Liver (tissue), 9 donors: ENCODE results near the gene USP31. TPM values are rescaled to one million over a fixed set of nuclear protein-coding genes. Genes with fewer than 3 reads are reported as not detected.

Source experiments
- DNase-seq: peaks from one replicate; pipeline ENCODE4 v3.0.0-alpha.2; 2017; ENCODE audit warnings: low spot score
- H3K27ac ChIP-seq, 2 donors: one replicate each; pipeline ENCODE4 v1.7.0; 2013; ENCODE audit warnings: inconsistent platforms in 2 of 2, low read length in 2 of 2, control low read depth in 1 of 2, low read depth in 1 of 2, mild to moderate bottlenecking in 1 of 2
- H3K27me3 ChIP-seq, 4 donors: one replicate each; pipeline versions ENCODE4 v1.6.1 to v1.7.0; 2013; ENCODE audit warnings: low read length in 3 of 4, inconsistent platforms in 1 of 4, mild to moderate bottlenecking in 1 of 4, moderate library complexity in 1 of 4; ENCODE audit not compliant: control insufficient read depth in 4 of 4, insufficient read depth in 4 of 4
- H3K36me3 ChIP-seq, 4 donors: one replicate each; pipeline versions ENCODE4 v1.6.1 to v1.7.0; 2013; ENCODE audit warnings: low read length in 3 of 4, mild to moderate bottlenecking in 3 of 4, low read depth in 1 of 4, moderate library complexity in 1 of 4; ENCODE audit not compliant: control insufficient read depth in 4 of 4, insufficient read depth in 3 of 4
- H3K4me1 ChIP-seq, 4 donors: one replicate each; pipeline versions ENCODE4 v1.6.1 to v1.7.0; 2013; ENCODE audit warnings: low read length in 3 of 4, mild to moderate bottlenecking in 3 of 4, moderate library complexity in 1 of 4; ENCODE audit not compliant: control insufficient read depth in 4 of 4, insufficient read depth in 4 of 4
- H3K4me3 ChIP-seq, 3 donors: one replicate each; pipeline versions ENCODE4 v1.6.1 to v1.7.0; 2013; ENCODE audit warnings: low read length in 3 of 3, control low read depth in 1 of 3, low read depth in 1 of 3, mild to moderate bottlenecking in 1 of 3
- H3K9ac ChIP-seq, 2 donors: one replicate each; pipeline ENCODE4 v1.7.0; 2013; ENCODE audit warnings: low read length in 2 of 2, mild to moderate bottlenecking in 2 of 2, moderate library complexity in 2 of 2, control low read depth in 1 of 2, low read depth in 1 of 2
- H3K9me3 ChIP-seq, 4 donors: one replicate each; pipeline versions ENCODE4 v1.6.1 to v1.7.0; 2013; ENCODE audit warnings: low read length in 3 of 4; ENCODE audit not compliant: control insufficient read depth in 4 of 4
- EGR1 ChIP-seq, 2 donors: IDR thresholded peaks; 2 replicates each; pipeline ENCODE4 v1.6.1; 2016 to 2018; ENCODE audit warnings: antibody characterized with exemption in 2 of 2, low read depth in 2 of 2
- FOXA1 ChIP-seq: IDR thresholded peaks from 2 replicates; pipeline ENCODE4 v1.6.1; 2016; ENCODE audit warnings: antibody characterized with exemption
- FOXA2 ChIP-seq: IDR thresholded peaks from 2 replicates; pipeline ENCODE4 v1.6.1; 2016; ENCODE audit warnings: antibody characterized with exemption
- GABPA ChIP-seq, 2 donors: IDR thresholded peaks in 1 of 2; conservative IDR thresholded peaks in 1 of 2; 2 replicates each; pipeline ENCODE4 v1.6.1; 2016; ENCODE audit warnings: antibody characterized with exemption in 2 of 2, mild to moderate bottlenecking in 1 of 2, moderate library complexity in 1 of 2
- HNF4A ChIP-seq, 2 donors: conservative IDR thresholded peaks; 2 replicates each; pipeline ENCODE4 v1.6.1; 2016; ENCODE audit warnings: antibody characterized with exemption in 2 of 2, mild to moderate bottlenecking in 2 of 2
- HNF4G ChIP-seq: IDR thresholded peaks from 2 replicates; pipeline ENCODE4 v1.6.1; 2016; ENCODE audit warnings: antibody characterized with exemption
- JUND ChIP-seq, 2 donors: IDR thresholded peaks; 2 replicates each; pipeline ENCODE4 v1.6.1; 2016; ENCODE audit warnings: antibody characterized with exemption in 2 of 2
- NR2F2 ChIP-seq: IDR thresholded peaks from 2 replicates; pipeline ENCODE4 v1.6.1; 2016; ENCODE audit warnings: antibody characterized with exemption
- RAD21 ChIP-seq, 2 donors: IDR thresholded peaks; 2 replicates each; pipeline ENCODE4 v1.6.1; 2016; ENCODE audit warnings: antibody characterized with exemption in 2 of 2, mild to moderate bottlenecking in 2 of 2
- RXRA ChIP-seq, 2 donors: IDR thresholded peaks; 2 replicates each; pipeline ENCODE4 v1.6.1; 2017 to 2018; ENCODE audit warnings: antibody characterized with exemption in 2 of 2, mild to moderate bottlenecking in 1 of 2
- SP1 ChIP-seq: IDR thresholded peaks from 2 replicates; pipeline ENCODE4 v1.6.1; 2018; ENCODE audit warnings: antibody characterized with exemption, mild to moderate bottlenecking
- TAF1 ChIP-seq: conservative IDR thresholded peaks from 2 replicates; pipeline ENCODE4 v1.6.1; 2016; ENCODE audit warnings: antibody characterized with exemption, mild to moderate bottlenecking
- YY1 ChIP-seq: IDR thresholded peaks from 2 replicates; pipeline ENCODE4 v1.6.1; 2016; ENCODE audit warnings: antibody characterized with exemption, mild to moderate bottlenecking
- WGBS: extraction: QIAGEN DNeasy Blood & Tissue Kit; methylation state at CpG from one replicate; pipeline ENCODE4 v1.1.7; 2013; 5-methylcytosine and 5-hydroxymethylcytosine counted together
- polyA plus RNA-seq, 2 donors: library from polyadenylated mRNA; stranded (reverse) in 1 of 2; unstranded in 1 of 2; fragments of 200-250 nt in 1 of 2; fragments of >200 nt in 1 of 2; fragmentation: Nextera tagmentation in 1 of 2; extraction: Ambion mirVana in 1 of 2; gene quantifications; one replicate each; pipeline versions ENCODE4 v1.2.1 to v1.2.3, GENCODE V29; 2013 to 2015
- total RNA-seq, 2 donors: library from RNA; depleted of rRNA; stranded (reverse); fragments of >200 nt; gene quantifications; one replicate each; pipeline ENCODE4 v1.2.3, GENCODE V29; 2014
- TF ChIP-seq, protein P1 (sequence below): IDR thresholded peaks from 2 replicates; pipeline ENCODE4 v1.6.1; 2016; ENCODE audit warnings: antibody characterized with exemption, mild to moderate bottlenecking
- TF ChIP-seq, protein P2 (sequence below): IDR thresholded peaks from 2 replicates; pipeline ENCODE4 v1.6.1; 2016; ENCODE audit warnings: antibody characterized with exemption
- TF ChIP-seq, protein P3 (sequence below): IDR thresholded peaks from 2 replicates; pipeline ENCODE4 v1.6.1; 2016; ENCODE audit warnings: antibody characterized with exemption
- TF ChIP-seq, protein P4 (sequence below): fragments of 150-350 bp; IDR thresholded peaks from 2 replicates; pipeline ENCODE4 v1.5.1; 2017; ENCODE audit warnings: improper control_type of control experiment, low read depth, low read length; ENCODE audit not compliant: missing input control
- donor health status: healthy.
- donor health status: healthy.
- donor health status: healthy.
- donor health status: healthy.
- donor health status: healthy.

Gene USP31
- total and polyA plus RNA-seq, 4 donors, result 2.4 to 16.4 (median 3.8) TPM

DNA sequence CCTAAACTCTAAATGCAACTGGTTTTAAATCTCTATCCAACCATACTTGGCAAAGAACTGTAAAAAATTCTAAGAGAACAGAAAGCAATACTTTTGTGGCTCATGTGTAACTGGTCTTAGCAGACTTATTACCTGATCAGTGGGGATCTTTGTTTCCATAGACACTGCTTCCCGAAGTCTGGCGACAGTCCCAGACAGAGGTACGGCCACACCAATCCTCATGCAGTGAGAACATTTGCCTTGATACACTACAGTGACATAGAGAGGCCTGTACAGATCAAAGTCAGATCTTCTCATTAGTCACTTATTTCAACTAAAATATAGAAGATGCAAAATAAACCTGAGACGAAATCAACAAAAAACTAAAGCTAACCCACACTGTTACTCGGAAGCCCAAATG lies 43.9 kb downstream of the USP31 start:
- Histone ChIP-seq H3K27ac (peak overlapping the region; percentile 88 to 98), H3K27me3 (no peaks in the 10 kb centered on the region), H3K36me3 (no peaks in the 10 kb centered on the region), H3K9ac (peak overlapping the region in 1 of 2 donors; percentile 19), H3K4me3 (no peak overlapping the region), H3K4me1 (peaks cover 2 to 27% (median 12%) of the 10 kb centered on the region in 4 donors), H3K9me3 (no peaks in the 10 kb centered on the region)
- TF ChIP-seq, protein P1, sequence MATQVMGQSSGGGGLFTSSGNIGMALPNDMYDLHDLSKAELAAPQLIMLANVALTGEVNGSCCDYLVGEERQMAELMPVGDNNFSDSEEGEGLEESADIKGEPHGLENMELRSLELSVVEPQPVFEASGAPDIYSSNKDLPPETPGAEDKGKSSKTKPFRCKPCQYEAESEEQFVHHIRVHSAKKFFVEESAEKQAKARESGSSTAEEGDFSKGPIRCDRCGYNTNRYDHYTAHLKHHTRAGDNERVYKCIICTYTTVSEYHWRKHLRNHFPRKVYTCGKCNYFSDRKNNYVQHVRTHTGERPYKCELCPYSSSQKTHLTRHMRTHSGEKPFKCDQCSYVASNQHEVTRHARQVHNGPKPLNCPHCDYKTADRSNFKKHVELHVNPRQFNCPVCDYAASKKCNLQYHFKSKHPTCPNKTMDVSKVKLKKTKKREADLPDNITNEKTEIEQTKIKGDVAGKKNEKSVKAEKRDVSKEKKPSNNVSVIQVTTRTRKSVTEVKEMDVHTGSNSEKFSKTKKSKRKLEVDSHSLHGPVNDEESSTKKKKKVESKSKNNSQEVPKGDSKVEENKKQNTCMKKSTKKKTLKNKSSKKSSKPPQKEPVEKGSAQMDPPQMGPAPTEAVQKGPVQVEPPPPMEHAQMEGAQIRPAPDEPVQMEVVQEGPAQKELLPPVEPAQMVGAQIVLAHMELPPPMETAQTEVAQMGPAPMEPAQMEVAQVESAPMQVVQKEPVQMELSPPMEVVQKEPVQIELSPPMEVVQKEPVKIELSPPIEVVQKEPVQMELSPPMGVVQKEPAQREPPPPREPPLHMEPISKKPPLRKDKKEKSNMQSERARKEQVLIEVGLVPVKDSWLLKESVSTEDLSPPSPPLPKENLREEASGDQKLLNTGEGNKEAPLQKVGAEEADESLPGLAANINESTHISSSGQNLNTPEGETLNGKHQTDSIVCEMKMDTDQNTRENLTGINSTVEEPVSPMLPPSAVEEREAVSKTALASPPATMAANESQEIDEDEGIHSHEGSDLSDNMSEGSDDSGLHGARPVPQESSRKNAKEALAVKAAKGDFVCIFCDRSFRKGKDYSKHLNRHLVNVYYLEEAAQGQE, result peak; percentile 38
- TF ChIP-seq HNF4A (conservative IDR thresholded peaks at IDR 0.05), result peak; percentile 26 to 41
- TF ChIP-seq RXRA (IDR thresholded peaks at IDR 0.05), result peak in 1 of 2 donors; percentile 13
- peak; percentile 28 for TF ChIP-seq SP1
- no peak for TF ChIP-seq HNF4G
- no peak for DNase-seq
- 53% methylated on average over 5 of the region's 5 CpGs for WGBS

DNA sequence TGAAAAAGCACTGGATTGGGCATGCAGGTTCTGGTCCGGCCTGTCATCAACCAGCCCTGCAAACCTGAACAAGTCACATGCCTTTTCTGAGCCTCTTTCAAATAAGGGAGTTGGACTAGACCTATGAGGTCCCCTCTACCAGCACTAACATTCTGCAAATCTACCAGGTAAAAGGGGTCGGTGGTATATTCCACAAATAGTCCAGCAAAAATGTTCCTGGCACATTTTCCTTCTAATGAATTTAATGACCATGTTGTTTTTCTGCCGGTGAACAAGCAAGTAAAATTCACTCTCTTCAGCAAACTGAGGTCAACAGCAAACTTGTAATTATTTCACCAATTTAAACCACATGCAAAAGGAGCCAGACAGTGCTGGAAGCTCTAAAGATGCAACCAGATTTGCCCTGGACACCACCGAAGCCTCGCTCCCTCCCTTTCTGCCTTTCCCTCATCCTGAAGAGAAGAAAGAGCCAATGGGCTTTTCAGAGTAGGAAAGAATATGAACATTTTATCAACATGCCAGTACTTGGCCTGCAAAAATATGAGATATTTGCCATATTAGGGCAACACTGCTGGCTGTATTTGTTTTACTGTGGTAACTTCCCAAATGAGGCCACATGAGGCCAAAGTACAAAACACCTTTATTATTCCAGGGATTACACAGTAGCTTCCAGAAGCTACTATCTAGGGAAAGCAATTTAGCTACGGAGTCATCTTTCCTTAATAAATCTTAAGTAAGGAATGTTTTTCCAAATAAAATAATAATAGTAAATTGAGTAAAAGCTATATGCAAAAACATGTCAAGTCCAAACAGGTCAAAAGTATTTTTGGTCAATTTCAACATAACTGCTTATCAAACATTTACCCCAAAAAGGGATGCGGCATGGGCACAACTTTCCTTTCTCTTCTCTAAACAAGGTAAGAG lies 45.0 kb downstream of the USP31 start:
- 51% methylated on average over 7 of the region's 7 CpGs for WGBS
- Histone ChIP-seq H3K9ac (peak overlapping the region; percentile 43 to 85), H3K4me1 (peaks cover 2 to 27% (median 12%) of the 10 kb centered on the region in 4 donors), H3K36me3 (no peaks in the 10 kb centered on the region), H3K27me3 (no peaks in the 10 kb centered on the region), H3K9me3 (no peaks in the 10 kb centered on the region), H3K27ac (peak overlapping the region; percentile 92 to 98), H3K4me3 (no peak overlapping the region)
- TF ChIP-seq, protein P1, result peak; percentile 90
- TF ChIP-seq, protein P2, sequence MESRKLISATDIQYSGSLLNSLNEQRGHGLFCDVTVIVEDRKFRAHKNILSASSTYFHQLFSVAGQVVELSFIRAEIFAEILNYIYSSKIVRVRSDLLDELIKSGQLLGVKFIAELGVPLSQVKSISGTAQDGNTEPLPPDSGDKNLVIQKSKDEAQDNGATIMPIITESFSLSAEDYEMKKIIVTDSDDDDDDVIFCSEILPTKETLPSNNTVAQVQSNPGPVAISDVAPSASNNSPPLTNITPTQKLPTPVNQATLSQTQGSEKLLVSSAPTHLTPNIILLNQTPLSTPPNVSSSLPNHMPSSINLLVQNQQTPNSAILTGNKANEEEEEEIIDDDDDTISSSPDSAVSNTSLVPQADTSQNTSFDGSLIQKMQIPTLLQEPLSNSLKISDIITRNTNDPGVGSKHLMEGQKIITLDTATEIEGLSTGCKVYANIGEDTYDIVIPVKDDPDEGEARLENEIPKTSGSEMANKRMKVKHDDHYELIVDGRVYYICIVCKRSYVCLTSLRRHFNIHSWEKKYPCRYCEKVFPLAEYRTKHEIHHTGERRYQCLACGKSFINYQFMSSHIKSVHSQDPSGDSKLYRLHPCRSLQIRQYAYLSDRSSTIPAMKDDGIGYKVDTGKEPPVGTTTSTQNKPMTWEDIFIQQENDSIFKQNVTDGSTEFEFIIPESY, result peak; percentile 57
- TF ChIP-seq GABPA (IDR thresholded peaks at IDR 0.05 in 1 of 2, conservative IDR thresholded peaks at IDR 0.05 in 1 of 2) (no peak), NR2F2 (no peak), RAD21 (IDR thresholded peaks at IDR 0.05) (peak; percentile 23 to 53), TAF1 (no peak), YY1 (peak; percentile 91), HNF4A (conservative IDR thresholded peaks at IDR 0.05) (peak; percentile 94 to 96), EGR1 (IDR thresholded peaks at IDR 0.05; ENCODE audit: low read depth in 2 of 2) (peak in 1 of 2 donors; percentile 30), HNF4G (peak; percentile 77), FOXA1 (peak; percentile 91), RXRA (IDR thresholded peaks at IDR 0.05) (peak; percentile 77 to 85), FOXA2 (peak; percentile 91), JUND (IDR thresholded peaks at IDR 0.05) (peak; percentile 39 to 58), SP1 (peak; percentile 97)
- TF ChIP-seq, protein P3, sequence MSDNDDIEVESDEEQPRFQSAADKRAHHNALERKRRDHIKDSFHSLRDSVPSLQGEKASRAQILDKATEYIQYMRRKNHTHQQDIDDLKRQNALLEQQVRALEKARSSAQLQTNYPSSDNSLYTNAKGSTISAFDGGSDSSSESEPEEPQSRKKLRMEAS, result peak; percentile 78
- TF ChIP-seq, protein P4, sequence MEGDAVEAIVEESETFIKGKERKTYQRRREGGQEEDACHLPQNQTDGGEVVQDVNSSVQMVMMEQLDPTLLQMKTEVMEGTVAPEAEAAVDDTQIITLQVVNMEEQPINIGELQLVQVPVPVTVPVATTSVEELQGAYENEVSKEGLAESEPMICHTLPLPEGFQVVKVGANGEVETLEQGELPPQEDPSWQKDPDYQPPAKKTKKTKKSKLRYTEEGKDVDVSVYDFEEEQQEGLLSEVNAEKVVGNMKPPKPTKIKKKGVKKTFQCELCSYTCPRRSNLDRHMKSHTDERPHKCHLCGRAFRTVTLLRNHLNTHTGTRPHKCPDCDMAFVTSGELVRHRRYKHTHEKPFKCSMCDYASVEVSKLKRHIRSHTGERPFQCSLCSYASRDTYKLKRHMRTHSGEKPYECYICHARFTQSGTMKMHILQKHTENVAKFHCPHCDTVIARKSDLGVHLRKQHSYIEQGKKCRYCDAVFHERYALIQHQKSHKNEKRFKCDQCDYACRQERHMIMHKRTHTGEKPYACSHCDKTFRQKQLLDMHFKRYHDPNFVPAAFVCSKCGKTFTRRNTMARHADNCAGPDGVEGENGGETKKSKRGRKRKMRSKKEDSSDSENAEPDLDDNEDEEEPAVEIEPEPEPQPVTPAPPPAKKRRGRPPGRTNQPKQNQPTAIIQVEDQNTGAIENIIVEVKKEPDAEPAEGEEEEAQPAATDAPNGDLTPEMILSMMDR, result no peak
- DNase-seq, result no peak
